AG20443 (cell line): ENCODE data around the gene ZNF117.
"Not testable (repeated sequence)": the region's sequence is repeated elsewhere in the genome, so short reads cannot be mapped to it uniquely, and the experiment has no call there.

Source experiments
- DNase-seq: peaks from one replicate; pipeline ENCODE4 v3.0.0; 2012; ENCODE audit warnings: low spot score, mixed read lengths

ZNF117 gene

DNA sequence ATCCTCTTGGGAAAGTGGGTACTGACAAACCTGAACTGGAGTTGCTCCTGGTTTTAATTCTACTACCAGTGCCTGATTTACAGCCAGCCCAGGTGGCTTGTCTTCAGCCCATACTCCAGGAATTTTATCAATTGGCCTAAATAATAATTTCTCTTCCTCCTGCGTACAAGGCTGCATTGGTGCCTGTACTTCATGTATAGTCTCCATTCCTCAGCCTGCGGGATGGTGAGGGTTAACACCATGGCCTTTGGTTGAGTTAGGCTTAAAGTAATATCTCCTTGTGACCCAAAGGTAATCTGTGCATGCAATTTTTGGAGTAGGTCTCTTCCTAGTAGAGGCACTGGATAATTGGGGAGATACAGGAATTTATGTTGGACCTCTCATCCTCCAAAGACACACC, 5.5 kb upstream of the ZNF117 start:
- DNase-seq = no peak

DNA sequence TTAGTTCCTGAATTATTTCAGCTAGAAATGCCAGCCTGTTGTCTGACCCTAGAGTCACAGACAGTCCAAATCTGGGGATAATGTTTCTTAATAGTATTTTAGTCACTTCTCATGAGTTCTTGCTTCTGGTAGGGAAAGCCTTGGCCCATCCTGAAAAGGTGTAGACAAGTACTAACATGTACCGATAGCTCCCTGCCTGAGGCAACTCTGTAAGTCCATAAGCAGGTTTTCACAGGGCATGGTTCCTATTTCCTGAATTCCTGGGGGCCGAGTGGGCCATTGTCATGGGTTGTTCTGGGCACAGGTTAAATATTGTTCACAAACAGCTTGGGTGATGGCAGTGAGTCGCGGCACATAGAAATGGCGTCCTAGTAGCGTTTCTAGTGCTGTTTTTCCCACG, 3.1 kb upstream of the ZNF117 start:
- no peak for DNase-seq

DNA sequence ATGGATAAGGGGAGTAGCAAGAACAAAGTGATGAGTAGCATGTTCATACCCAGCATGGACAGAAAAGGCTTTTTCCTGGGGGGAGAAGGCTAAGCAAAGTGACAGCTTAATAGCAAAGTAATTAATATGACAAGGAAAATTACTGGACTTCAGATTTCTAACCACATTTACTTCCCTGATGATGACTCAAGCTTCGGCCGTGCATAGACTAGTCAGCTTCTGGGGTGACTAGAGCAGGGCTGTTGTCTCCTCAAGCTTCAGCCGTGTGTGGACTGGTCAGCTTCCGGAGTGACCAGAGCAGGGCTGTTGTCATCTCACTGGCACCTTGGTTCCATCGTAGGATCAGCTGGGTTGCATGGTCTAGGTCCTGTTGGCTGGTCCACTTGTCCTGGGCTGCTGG, 2.1 kb upstream of the ZNF117 start:
- DNase-seq = no peak

DNA sequence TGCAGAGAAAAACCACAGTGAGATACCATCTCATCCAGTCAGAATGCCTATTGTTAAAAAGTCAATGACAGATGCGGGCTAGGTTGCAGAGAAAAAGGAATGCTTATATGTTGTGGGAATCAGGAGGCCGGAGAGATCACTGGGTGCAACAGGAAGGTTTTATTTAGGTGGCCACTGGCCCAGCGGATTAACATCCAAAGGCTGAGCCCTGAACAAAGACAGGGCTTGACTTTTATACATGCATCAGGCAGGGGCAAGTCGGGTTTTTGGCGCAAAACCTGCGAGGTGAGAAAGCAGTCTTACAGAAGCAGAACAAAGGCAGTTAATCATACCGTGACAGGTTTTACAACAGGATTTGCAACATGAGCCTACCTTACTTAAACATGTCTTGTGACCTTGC, 620 bp downstream of the ZNF117 start:
- DNase-seq = no peak

DNA sequence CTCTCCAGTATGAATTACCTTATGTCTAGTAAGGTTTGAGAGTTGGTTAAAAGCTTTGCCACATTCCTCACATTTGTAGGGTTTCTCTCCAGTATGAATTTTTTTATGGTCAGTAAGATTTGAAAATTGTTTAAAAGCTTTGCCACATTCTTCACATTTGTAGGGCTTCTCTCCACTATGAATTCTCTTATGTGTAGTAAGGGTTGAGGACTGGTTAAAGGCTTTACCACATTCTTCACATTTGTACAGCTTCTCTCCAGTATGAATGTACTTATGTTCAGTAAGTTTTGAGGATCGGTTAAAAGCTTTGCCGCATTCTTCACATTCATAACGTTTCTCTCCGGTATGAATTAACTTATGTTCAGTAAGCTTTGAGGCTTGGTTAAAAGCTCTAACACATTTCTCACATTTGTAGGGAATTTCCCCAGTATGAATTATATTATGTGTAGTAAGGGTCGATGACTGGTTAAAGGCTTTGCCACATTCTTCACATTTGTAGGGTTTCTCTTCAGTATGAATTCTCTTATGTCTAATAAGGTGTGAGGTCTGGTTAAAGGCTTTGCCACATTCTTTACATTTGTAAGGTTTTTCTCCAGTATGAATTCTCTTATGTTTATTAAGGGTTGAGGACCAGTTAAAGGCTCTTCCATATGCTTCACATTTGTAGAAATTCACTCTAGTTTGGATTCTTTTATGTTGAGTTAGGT, 12.2 kb downstream of the ZNF117 start:
- no peak for DNase-seq

DNA sequence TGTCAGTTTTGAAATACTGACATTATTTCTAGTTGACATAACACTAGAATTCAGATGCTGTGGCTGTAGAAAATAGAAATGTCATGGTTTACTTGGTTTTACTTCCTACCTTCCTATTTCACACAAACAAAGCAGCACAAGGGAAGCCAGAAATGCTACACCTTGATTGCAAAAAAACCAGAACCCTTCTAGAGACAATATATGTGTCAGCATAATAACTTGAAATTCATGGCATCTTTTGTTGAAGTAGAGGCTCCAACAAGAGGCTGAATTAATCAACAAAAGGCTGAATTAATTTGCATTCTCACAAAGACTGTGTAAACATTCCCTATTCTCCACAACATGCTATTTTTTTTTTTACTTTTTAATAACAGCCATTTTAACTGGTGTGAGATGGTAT, 25.2 kb downstream of the ZNF117 start:
- DNase-seq = no peak

DNA sequence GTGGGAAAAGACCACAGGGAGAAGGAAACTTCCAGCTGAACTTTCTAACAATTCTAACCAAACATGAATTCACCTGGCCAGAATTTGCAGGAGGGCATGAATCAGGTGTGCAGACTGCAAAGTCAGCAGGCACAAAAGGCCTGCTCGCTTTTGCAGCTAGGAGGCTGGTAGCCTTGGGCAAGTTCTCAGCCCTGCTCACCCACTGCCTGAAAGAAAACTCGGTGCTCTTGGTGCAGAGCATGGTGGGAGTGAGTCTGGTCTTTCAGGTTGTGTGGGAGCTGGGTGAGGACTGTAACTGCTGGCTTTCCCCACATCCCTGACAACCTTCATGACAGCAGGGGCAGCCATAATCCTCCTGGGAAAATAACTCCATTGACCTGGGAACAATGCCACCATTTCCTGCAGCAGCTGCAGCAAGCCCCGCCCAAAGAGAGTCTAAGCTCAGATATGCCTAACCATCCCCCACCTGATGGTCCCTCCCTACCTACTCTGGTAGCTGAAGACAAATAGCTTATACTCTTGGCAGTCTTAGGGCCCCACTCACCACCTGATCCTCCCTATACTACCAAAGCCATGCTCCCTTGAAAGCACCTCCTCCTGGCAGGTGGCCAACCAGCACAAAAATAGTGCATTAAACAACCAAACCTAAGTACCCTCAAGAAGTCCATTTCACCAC, 31.6 kb downstream of the ZNF117 start:
- DNase-seq = no peak

DNA sequence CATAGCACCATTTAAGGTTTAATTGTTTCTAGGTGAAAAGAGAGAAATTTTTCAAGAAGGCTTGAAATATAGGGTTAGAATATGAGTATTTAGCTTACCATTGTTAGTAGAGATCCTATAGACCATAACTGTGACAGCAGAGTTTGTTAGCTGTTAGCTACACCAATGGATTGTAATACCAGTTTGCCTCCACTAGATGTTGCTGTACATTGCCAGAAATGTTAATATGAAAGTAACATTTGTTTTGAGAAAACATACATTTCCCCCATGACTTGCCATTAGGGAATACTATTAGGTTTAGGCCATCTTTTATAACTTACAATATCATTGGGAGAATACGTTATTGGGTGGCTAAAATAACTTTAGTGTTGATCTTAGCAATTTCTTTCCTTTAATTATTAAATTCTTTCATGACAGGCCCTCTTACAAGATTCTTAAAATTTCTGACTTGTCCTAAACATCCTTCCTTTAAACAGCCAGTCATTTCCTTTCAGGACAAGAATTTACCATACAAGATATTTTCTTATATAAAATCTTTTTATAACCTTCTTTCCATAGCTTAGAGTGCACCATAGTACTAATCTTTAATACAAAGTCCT, 39.5 kb downstream of the ZNF117 start:
- peak; percentile 54 for DNase-seq

DNA sequence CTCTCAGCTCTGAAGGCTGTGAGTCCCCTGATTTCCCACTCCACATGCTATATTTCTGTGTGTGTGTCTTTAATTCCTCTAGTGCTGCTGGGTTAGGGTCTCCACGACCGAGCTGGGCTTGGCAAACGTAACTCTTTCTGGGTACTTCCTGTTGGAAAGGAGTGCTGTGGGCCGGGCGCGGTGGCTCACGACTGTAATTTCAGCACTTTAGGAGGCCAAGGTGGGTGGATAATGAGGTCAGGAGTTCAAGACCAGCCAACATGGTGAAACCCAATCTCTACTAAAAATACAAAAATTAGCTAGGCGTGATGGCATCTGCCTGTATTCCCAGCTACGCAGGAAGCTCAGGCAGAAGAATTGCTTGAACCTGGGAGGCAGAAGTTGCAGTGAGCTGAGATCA, 40.2 kb downstream of the ZNF117 start:
- not testable (repeated sequence) for DNase-seq

DNA sequence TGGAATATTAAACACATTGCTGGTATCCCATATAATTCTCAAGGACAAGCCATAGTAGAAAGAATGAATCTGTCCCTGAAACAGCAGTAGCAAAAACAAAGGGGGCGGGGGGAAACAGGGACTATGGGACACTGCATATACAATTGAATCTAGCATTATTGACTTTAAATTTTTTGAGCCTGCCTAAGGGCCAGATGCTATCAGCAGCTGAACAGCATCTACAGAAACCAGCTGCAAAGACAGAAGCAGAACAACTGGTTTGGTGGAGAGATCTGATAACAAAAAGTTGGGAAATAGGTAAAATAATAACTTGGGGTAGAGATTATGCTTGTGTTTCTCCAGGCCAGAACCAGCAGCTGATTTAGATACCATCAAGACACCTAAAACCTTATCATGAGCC, 42.1 kb downstream of the ZNF117 start:
- DNase-seq = not testable (repeated sequence)

DNA sequence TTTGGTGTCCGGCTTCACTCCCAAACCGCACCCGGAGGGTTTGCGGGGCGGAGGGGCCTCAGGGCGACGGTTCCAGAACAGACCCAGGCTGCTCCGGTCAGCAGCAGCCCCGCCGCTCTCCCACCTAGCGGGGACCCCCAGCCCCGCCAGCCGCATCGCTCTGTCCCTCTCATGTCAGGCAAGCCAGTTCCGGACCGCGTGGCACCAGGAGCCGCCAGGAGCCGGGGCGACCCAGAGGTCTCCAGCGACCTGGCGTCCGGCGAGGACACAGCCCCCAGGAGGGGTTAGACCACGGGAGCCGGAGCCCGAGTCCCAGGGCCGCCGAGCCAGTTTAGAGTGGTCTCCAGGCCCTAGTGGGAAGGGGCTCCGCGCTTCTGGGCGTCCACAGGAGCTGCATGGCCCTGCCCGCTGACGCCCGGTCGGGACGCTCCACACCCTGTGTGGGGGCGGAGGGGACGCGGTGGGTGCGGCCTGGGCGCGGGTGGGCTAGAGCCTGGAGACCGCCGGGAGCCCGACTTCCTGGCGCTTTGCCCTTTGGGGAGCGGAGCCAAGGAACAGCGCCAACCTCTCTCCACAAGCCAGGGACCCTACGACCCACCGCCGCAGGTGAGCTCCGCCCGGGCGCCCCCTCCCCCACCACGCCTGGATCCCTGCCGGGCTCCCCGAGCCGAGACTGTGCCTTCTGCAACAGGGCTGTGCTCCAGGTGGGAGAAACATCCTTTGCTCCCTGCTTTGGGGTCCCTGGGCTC, 43.4 kb downstream of the ZNF117 start:
- peak; percentile 11 for DNase-seq

DNA sequence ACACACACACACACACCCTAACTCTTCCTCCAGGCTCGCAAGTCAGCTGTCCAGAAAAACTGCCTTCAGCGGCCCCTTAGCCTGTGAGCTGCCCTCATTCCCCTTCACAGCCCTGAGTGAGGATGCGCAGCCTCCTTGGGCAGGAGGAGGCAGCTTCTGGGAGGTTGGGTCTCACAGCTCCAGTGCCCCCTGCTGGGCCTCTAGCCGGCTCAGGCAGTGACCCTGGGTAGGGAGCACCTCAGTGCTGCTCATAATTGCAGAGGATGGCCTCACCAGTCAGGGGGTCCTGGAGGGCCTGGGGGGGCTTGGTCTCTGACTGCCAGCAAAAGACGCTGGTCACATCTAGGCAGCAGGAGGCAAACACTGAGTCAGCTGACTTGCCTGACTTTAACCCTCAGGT, 44.1 kb downstream of the ZNF117 start:
- peak; percentile 18 for DNase-seq

DNA sequence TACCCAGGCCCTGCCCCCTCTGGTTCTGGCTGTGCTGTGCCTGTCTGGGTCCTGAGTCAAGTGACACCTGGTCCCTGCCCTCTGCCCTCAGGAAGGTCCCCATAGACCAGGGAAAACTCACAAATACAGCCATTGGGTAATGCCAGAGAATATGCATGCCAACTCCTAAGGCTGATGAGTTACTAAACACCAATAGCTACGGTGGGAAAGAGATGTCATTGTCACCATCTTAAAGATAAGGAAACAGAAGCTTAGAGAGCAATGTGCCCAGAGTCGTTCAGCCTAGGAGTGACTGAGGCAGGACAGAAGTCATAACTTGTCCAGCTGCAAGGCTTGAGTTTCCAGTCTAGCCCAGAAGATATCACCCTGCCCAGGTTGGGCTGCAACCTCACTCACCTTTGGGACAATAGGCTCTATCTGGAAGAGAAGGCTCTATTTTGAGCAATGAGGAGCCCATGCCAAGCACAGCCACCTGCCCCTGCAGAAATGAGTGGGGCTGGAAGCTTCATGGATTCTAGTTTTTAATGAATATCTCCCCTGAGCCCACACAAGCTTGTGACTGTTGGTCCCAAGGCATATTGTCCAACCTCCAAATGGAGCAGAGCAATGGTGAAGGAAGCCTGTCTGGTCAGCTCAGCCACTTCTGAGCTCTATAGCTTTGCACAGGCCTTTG, 45.2 kb downstream of the ZNF117 start:
- no peak for DNase-seq

DNA sequence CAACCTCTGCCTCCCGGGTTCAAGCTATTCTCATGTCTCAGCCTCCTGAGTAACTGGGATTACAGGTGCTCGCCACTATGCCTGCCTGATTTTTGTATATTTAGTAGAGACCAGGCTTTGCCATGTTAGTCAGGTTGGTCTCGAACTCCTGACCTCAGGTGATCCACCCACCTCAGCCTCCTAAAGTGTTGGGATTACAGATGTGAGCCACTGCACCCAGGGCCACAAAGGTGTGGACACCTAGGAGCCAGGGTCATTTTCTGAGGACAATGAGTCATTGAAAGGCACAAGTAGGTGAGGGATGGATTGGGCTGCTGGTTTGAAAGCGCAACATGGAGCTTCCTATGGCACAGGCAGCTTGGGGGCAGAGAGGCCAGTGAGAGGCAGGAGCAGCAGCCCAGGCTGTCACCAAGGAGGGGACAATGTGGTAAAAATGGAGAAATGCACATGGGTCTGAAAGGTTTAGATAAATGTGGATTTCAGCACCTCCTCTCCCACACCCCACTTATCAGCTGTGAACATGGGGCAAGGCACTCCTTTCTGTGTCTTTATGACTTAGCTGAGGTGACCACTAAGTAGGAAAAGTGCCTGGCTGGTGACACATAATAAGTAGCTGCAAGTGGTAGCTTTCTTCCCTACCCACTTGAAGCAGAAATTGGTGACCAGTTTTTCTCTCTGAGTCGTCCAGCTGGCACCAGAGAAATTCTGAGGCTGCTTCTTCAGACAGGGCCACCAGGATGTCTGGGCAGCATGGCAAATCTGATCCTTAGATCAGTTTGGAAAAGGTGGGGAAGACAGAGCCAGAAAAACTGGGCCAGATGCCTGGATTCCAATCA, 46.0 kb downstream of the ZNF117 start:
- DNase-seq = not testable (repeated sequence)

DNA sequence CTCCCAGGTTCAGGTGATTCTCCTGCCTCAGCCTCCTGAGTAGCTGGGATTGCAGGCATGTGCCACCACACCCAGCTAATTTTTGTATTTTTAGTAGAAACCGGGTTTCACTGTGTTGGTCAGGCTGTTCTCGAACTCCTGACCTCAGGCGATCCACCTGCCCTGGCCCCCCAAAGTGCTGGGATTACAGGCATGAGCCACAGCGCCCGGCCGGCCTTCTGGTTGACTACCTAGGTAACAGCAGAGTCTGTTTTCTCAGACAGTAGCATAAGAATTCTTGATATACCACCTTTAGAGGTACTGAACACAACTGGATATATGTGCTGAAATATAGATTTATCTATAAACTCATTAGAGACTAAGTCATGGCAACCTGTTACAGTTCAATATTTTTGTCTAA, 50.8 kb downstream of the ZNF117 start:
- not testable (repeated sequence) for DNase-seq

DNA sequence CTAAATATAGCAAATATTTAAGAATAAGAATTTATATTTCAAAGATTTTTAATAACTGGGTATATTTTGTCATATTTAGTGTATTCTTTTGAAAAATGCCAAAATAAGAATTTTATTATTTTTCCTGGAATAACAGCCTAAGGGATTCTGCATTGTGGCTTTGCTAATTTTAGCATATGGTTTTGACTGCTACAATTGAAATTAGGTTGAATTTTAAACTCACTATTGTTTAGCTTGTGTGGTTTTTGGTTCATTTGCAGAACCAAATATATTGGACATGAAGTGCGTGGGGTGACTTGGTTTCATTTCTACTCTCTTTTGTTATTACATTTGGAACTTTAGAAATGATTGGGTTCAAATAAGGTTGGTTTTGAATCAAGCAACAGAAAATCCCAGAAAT, 52.3 kb downstream of the ZNF117 start:
- no peak for DNase-seq

DNA sequence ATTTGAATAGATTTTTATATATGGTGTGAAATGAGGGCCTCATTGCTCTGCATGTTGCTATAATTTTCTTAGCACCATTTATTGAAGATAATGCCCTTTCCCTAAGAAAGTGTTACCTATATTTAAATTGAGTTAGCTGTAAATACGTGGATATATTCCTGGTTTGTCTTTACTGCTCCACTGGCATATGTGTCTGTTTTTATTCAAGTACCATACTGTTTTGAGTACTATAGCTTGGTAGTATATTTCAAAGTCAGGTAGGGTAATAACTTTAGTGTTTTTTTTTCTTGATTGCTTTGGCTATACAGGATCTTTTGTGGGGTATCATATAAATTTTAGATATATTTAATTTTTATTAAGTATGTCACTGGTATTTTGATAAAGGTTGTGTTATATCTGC, 56.4 kb downstream of the ZNF117 start:
- no peak for DNase-seq

DNA sequence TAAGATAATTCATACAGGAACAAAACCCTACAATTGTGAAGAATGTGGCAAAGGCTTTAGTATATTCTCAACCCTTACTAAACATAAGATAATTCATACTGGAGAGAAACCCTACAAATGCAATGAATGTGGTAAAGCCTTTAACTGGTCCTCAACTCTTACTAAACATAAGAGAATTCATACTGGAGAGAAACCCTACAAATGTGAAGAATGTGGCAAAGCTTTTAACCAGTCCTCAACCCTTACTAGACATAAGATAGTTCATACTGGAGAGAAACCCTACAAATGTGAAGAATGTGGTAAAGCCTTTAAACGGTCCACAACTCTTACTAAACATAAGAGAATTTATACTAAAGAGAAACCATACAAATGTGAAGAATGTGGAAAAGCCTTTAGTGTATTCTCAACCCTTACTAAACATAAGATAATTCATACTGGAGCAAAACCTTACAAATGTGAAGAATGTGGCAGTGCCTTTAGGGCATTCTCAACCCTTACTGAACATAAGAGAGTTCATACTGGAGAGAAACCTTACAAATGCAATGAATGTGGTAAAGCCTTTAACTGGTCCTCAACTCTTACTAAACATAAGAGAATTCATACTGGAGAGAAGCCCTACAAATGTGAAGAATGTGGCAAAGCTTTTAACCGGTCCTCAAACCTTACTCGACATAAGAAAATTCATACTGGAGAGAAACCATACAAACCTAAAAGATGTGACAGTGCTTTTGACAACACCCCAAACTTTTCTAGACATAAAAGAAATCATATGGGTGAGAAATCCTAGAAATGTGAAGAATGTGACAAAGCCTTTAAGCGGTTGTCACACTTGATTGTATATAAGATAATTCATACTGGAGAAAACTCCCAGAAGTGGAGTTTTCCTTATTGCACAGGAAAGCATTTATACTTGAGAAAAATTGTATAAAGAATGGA, 62.3 kb downstream of the ZNF117 start:
- DNase-seq = not testable (repeated sequence)
